Smooth muscle cell (in vitro differentiated cells): ENCODE data around the gene THEM5. TPM values are rescaled to one million over a fixed set of nuclear protein-coding genes. Genes with fewer than 3 reads are reported as not detected.

Experiments used
- DNase-seq: peaks from one replicate; lab custom pipeline; 2025; ENCODE audit not compliant: unreplicated experiment; lab: John Stamatoyannopoulos, UW
- H2AFZ ChIP-seq: fragments of 200-600 bp; sonication (generic); 2 replicates; pipeline ENCODE4 v1.6.0; 2016; ENCODE audit warnings: antibody characterized with exemption, low read depth, mild to moderate bottlenecking
- H3F3A ChIP-seq: fragments of 200-600 bp; sonication (generic); 2 replicates; pipeline ENCODE4 v1.6.0; 2017; ENCODE audit warnings: antibody characterized with exemption, low read depth
- H3K27ac ChIP-seq: fragments of 200-600 bp; sonication (generic); 2 replicates; pipeline ENCODE4 v1.5.1; 2016; ENCODE audit warnings: low read depth, mild to moderate bottlenecking
- H3K27me3 ChIP-seq: fragments of 200-600 bp; sonication (generic); 2 replicates; pipeline ENCODE4 v1.6.1; 2016; ENCODE audit warnings: low read depth, mild to moderate bottlenecking
- H3K36me3 ChIP-seq: fragments of 200-600 bp; sonication (generic); 2 replicates; pipeline ENCODE4 v1.5.1; 2016; ENCODE audit warnings: low read depth
- H3K4me1 ChIP-seq: fragments of 200-600 bp; sonication (generic); 2 replicates; pipeline ENCODE4 v1.5.1; 2016; ENCODE audit warnings: low read depth
- H3K4me2 ChIP-seq: fragments of 200-600 bp; sonication (generic); 2 replicates; pipeline ENCODE4 v1.6.0; 2016; ENCODE audit warnings: mild to moderate bottlenecking
- H3K4me3 ChIP-seq: fragments of 200-600 bp; sonication (generic); 2 replicates; pipeline ENCODE4 v1.5.1; 2016; ENCODE audit warnings: mild to moderate bottlenecking
- H3K79me2 ChIP-seq: fragments of 200-600 bp; sonication (generic); 2 replicates; pipeline ENCODE4 v1.6.0; 2016; ENCODE audit warnings: low read depth, mild to moderate bottlenecking
- H3K9ac ChIP-seq: fragments of 200-600 bp; sonication (generic); 2 replicates; pipeline ENCODE4 v1.6.0; 2016; ENCODE audit warnings: low read depth
- H3K9me3 ChIP-seq: fragments of 200-600 bp; sonication (generic); replicated peaks from 2 replicates; pipeline ENCODE4 v1.5.1; 2016; ENCODE audit warnings: low read depth
- H4K20me1 ChIP-seq: fragments of 200-600 bp; sonication (generic); 2 replicates; pipeline ENCODE4 v1.6.0; 2016; ENCODE audit warnings: low read depth
- CTCF ChIP-seq: fragments of 200-600 bp; sonication (generic); IDR thresholded peaks from 2 replicates; pipeline ENCODE4 v1.5.1; 2017; ENCODE audit warnings: borderline replicate concordance, mild to moderate bottlenecking, antibody characterized with exemption; ENCODE audit not compliant: insufficient read depth, poor library complexity, severe bottlenecking
- WGBS: methylation state at CpG from one replicate; pipeline ENCODE4 v1.1.7; 2016; ENCODE audit warnings: low lambda C conversion rate; 5-methylcytosine and 5-hydroxymethylcytosine counted together
- polyA plus RNA-seq: library from polyadenylated mRNA; unstranded; fragments of >200 nt; fragmentation: Nextera tagmentation; extraction: Ambion mirVana; gene quantifications from 2 replicates; pipeline ENCODE4 v1.2.1, GENCODE V29; 2016
- total RNA-seq: library from RNA; depleted of rRNA; stranded (reverse); fragments of >200 nt; gene quantifications from 2 replicates; pipeline ENCODE4 v1.2.3, GENCODE V29; 2014

Gene THEM5
- total and polyA plus RNA-seq, 2 experiments from 2014 or later: 0.76 to 1.0 TPM

- no peak overlapping the region for H3K9ac ChIP-seq
- no peak overlapping the region for H3K27ac ChIP-seq
- H3K36me3 ChIP-seq: no peaks in the 10 kb centered on the region
- no peaks in the 10 kb centered on the region for H3K79me2 ChIP-seq
- TF ChIP-seq CTCF: no peak
- WGBS: 76% methylated on average over 8 of the region's 8 CpGs
- H3K4me2 ChIP-seq: no peak overlapping the region
- no peaks in the 10 kb centered on the region for H4K20me1 ChIP-seq
- no peaks in the 10 kb centered on the region for H3F3A ChIP-seq
- H3K9me3 ChIP-seq: no peaks in the 10 kb centered on the region
- H3K27me3 ChIP-seq: no peaks in the 10 kb centered on the region
- H2AFZ ChIP-seq: no peak overlapping the region
- DNase-seq: no peak
- H3K4me3 ChIP-seq: no peak overlapping the region
- H3K4me1 ChIP-seq: no peaks in the 10 kb centered on the region
Observed at GRCh38 chr1:151851886-151852285, 1.6 kb downstream of the THEM5 start.

GRCh38 chr1:151849871-151850270, 3.6 kb downstream of the THEM5 start:
- Histone ChIP-seq H3F3A (peaks cover 4% of the 10 kb centered on the region), H3K9ac (no peak overlapping the region), H3K4me1 (peaks cover 8% of the 10 kb centered on the region), H3K4me2 (no peak overlapping the region), H3K36me3 (no peaks in the 10 kb centered on the region), H3K9me3 (no peaks in the 10 kb centered on the region), H4K20me1 (no peaks in the 10 kb centered on the region), H3K27me3 (no peaks in the 10 kb centered on the region), H3K79me2 (no peaks in the 10 kb centered on the region), H3K27ac (no peak overlapping the region), H3K4me3 (no peak overlapping the region), H2AFZ (no peak overlapping the region)
- no peak for DNase-seq
- TF ChIP-seq CTCF: no peak

- H3K4me1 ChIP-seq: peaks cover 8% of the 10 kb centered on the region
- no peak overlapping the region for H3K4me3 ChIP-seq
- no peak for TF ChIP-seq CTCF
- H4K20me1 ChIP-seq: no peaks in the 10 kb centered on the region
- H3K27me3 ChIP-seq: no peaks in the 10 kb centered on the region
- H3K36me3 ChIP-seq: no peaks in the 10 kb centered on the region
- no peaks in the 10 kb centered on the region for H3K79me2 ChIP-seq
- DNase-seq: no peak
- no peak overlapping the region for H3K4me2 ChIP-seq
- no peaks in the 10 kb centered on the region for H3K9me3 ChIP-seq
- H3K9ac ChIP-seq: no peak overlapping the region
- H3K27ac ChIP-seq: no peak overlapping the region
- WGBS: 94% methylated on average over 3 of the region's 3 CpGs
- peaks cover 4% of the 10 kb centered on the region for H3F3A ChIP-seq
- H2AFZ ChIP-seq: no peak overlapping the region
Observed at GRCh38 chr1:151849126-151849525, 4.4 kb downstream of the THEM5 start.

GRCh38 chr1:151847867-151848596, 5.5 kb downstream of the THEM5 start:
- Histone ChIP-seq H3K4me2 (no peak overlapping the region), H3F3A (peaks cover 4% of the 10 kb centered on the region), H3K4me3 (no peak overlapping the region), H2AFZ (no peak overlapping the region), H3K27ac (no peak overlapping the region), H3K27me3 (no peaks in the 10 kb centered on the region), H4K20me1 (no peaks in the 10 kb centered on the region), H3K9ac (no peak overlapping the region), H3K4me1 (peaks cover 8% of the 10 kb centered on the region), H3K79me2 (no peaks in the 10 kb centered on the region), H3K9me3 (no peaks in the 10 kb centered on the region), H3K36me3 (no peaks in the 10 kb centered on the region)
- no peak for DNase-seq
- WGBS: 85% methylated on average over 11 of the region's 11 CpGs
- no peak for TF ChIP-seq CTCF
